HL-60/S4 (cell line): ENCODE data around the gene SH3RF3.

Experiments used
- in situ Hi-C: fragments of 300-500 bp; cut with MboI; formaldehyde crosslinking; loops from 2 replicates; pipeline ENCODE4 v1.14.3; 2022; ENCODE audit warnings: low sequenced_read_pairs

Gene SH3RF3

DNA sequence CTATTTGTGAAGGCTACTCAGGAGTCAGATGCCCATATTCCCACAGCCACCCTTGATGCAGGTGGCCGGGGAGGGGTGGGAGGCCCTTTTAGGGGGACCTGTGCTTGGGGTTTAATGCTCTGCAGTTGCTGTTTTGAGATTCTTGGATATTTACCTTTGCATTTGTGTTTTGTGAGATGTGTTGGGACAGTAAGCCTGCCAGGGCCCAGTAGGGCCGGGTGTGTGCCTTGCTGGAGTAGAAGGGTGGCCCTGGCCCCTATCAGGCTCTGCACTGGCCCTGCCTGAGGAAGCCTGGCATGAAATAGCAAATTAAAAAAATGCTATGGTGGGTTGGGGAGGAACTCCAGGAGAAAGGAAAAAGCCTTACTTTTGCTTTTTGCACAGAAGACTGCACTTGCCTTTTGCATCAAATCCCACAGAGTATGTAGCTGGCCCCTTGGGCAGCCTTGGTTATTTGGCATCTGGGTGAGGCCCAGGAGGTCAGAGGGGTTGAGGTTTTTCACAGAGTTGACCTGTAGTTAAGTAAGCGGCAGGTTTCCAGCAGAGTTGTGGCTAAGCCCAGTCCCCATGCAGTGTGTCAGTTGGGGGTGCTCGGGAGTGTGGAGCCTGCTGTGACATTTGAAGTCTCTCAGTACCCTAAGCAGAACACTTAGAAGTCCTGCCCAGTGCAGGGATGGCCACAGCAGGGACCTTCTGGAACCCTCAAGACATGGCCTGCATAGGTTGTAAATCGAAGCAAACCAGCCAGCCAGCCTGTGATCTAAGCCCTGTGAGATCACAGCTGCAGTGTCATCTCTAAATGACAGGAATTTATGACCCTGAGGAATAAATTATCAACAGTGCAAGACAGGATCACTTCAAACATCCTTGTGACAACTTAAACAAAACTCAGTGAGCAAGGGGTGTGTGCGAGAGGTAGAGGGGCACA lies 68.8 kb downstream of the SH3RF3 start:
- in situ Hi-C loops, result no loop called here

DNA sequence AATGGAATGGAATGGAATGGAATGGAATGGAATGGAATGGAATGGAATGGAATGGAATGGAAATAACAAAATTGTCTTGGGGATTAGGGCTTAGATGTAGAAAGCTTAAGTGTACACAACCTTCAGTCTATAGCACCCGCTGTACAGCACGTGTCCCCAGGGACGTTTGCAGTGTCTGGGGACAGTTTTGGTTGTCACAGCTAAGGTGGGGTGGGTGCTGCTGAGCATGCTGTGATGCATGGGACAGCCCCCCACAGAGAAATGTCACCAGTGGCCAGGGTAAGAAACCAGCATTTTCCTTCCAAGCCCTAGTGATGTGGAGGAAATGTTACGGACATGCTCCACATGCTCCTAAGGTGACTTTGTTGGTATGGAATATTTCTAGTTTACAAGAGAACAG lies 70.8 kb downstream of the SH3RF3 start:
- in situ Hi-C loops, result no loop called here

DNA sequence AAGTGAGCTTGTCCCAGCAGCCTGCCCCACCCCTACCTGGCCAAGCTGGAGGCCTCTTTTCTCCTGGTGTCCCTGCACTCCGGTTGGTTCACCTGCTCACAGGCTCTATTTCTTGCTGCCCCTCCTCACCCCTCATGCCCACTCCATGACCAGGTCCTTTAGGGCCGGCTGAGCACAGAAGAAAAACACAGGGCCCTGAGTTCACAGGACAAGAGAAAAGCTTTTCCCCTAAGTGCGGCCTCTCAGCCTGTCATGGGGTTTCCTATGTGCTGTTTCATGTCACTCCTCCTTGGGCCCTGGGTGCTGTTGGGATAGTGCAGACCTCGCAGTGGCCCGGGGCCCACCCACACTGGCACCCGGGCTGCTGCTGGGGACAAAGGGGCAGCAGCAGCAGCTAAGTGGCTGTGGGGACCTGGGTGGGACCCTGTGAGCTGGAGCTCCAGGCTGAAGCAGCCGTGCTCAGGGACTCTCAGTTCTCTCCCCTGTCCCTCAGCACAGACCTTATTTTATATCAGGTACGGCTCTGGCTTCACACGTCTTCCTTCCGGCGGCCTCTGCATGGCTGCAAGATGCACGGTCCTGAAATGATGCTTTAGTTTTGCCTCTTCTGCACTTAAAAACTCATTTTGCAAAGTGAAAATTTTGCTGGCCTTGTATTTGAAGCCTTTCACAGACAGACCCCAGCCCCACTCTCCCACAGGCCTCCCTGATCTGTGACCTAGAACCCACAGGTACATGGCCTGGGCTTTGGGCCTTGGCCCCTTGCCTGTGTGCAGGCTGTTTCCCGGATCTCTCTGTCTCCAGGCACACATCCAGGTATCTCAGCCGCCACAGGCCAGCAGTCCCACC lies 71.8 kb downstream of the SH3RF3 start:
- in situ Hi-C loops, result no loop called here

DNA sequence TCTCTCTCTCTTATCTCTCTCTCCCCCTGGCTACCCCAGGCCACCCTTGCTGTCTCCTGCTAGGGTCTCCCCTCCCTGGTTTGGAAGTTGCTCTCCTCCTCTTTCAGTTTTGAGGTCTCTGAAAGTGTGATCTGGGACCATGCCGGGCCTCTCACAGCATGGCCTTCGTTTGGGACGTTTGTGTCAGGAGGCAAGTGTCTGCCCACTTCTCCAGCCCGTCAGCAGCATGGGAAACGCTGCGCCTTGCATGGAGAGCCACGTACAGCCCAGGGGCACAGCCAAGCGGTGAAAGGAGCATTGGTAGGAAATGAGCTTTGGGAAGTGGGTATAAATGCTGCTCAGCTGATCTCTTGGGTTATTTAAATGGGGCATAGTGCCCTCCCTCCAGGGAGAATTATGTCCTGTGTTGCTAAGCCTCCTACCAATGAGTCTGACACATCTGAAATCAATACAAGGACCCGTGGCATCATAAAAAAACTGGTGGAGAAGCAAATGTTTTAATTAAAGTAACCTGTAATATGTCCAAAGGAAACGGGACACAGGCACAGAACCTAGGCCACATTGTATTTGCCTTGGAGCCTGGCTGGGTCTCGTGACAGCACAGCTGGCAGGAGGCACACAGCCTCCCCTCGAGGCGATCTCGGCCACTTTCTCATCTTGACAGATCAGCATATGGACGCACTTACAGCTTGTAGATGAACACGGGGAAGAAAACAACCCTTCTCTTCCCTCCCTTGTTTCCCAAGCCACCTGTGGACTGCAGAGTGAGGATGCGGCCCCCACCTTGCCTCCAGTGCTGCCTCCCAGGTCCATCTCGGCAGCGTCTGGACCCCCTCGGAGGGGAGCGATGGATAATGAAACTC lies 72.7 kb downstream of the SH3RF3 start:
- in situ Hi-C loops, result no loop called here

DNA sequence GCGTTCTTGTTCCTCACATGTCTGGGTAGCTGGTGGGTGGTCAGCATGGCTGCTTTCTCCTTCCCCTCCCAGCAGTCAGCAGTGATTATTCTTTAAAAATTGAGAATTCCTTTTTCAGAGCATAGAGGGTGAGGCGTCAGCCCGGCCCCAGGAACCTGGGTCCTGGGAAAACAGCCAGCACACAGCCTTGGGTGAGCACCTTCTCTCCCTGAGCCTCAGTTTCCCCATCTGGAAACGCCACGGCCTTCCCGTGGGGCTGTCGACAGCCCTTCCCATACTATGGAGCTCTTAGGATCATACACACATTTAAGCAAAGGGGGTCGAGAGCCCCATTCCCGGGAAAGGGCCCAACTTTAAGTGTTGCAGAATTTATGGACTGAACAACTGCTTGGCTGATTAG lies 73.5 kb downstream of the SH3RF3 start:
- in situ Hi-C loops, result no loop called here

DNA sequence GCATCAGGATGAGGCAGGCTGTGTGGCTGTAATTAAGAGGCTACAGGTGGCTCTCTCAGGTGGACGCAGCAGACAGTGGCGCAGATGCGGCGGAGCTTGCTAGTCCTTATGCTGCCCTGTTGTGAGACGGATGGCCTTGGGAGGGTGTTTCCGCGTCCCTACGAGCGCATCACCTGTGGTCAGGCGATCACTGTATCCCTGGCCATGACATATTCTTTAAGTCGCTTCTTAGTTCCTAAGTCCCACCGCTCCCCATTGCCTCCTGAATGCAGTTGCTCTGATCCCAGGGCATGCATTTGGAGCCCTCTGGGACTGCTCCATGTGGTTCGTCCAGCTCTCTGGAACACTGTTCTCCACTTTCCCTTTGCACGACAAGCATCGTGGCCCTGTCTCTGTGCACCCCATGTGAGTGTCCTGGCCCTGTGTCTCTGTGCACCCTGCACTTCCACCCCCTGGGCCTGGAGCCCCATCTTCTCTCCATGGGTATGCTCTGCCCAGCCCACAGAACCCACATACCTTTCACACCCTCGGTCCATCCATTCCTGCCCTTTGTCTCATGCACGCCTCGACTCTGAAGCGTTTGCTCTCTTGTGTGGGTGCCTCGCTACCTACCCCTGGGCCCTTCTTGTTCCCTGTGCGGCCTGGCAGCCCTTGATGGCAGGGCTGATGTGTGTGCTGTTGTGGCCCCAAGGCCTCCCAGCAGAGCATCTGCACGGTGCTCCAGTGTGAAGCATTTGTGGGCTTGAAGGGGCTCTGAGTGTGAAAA lies 74.4 kb downstream of the SH3RF3 start:
- in situ Hi-C loops, result no loop called here

DNA sequence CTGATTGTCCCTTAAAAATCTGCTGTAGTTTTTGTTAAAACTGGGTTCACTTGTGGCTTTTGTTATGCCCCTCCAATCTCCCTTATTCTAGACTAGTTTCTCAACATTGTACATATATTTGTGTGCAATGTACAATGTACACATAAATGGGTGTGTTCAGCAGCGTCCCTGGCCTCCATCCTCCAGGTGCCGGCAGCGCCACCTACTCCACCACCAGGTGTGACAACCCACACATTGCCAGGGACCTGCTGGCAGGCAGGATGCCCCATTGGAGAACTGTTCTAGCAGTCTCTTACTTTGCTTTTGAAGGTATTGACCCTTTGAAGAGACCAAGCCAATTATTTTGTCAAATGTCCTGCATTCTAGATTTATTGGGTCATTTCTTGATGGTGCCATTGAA lies 75.4 kb downstream of the SH3RF3 start:
- in situ Hi-C loops, result no loop called here

DNA sequence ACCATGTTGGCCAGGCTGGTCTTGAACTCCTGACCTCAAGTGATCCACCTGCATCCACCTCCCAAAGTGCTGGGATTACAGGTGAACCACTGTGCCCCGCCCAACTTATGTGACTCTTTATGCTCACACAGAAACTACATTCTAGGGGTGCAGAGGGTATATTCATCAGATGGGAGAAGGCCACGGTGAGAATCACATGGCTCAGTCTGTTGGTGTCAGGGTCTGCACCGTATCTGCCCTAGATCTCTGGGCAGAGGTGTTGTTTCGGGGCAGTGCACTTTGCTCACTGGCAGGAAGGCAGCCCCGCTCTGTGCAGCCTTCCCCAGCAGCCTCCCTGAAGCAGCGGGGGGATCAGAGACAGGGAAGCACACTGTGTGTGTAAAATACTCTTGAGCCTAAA lies 76.4 kb downstream of the SH3RF3 start:
- in situ Hi-C loops, result no loop called here

DNA sequence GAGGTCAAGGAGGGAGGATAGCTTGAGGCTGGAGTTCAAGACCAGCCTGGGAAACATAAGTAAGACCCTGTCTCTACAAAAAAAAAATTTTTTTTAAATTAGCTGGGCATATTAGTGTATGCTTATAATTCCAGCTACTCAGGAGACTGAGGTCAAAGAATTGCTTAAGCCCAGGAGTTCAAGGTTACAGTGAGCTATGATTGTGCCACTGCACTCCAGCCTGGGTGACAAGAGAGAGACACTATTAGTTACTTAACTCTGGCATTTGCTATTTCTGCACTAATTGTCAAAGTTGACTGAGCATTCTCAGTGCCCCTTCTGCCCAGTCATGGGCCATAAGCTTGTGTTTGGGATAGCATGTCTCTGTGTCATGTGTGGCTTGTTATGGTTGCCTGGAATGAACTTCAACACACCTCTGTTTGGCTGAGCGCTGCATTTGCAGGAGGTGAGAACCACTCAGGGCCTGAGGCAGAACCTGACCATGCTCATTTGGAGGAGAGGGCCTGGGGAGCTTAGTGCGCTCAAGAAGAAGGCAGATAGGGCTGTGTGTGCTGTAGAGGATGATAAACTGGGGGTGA lies 77.7 kb downstream of the SH3RF3 start:
- in situ Hi-C loops, result no loop called here

DNA sequence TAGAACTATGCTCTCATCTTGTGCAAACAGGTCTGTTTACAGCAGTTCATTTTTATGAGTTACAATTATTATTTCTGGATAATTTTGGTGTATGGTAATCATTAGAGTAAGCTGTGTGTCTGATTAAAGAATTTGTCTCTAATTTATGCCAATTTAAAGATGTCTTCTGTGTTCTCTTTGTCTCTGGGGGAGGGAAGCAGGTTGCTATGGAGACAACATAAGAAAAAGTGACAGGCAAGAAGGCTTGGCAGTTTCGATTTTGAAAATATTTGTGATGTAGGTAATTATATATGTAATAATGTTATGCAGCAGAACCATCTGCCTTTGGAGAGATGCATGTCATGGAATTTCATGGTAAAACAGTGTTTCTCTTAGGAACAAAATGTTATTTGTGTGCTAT lies 78.2 kb downstream of the SH3RF3 start:
- in situ Hi-C loops, result no loop called here

DNA sequence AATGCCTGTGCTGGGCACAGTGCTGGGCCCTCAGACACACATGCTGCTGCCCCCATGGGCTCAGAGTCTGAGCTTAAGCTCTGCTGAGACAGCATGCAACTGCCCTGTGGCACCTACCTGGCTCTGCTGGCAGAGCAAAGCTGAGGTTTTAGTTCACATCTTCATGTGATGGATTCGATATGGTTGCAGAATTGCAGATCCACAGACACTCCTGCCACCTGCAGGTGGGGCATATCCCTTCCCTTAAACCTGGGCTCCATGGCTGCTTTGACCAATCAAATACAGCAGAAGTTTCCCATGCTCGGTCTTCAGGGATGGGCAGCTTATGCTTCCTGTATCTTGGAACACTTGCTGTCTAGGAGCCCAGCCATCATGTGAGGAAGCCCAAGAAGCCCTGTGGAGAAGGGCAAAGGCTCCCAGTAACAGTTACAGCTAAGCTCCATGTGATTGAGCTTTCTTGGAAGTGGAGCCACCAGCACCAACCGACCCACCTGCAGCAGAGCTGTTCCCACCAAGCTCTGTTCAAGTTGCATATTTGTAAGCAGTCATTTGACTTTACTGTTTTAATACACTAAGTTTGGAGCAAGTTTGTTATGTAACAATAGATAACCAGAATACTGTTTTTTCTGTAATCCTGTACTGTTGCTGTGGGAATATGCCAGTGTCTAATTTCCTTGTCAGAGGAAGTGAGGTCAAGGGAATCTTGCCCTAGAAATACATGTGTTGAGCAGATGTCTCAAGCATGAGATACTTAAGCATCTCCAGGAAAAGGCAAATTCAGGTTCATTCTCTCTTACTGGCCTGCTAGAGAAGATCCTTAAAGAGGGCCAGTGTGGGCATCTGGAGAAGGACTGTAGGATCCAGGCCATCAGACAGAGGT lies 79.3 kb downstream of the SH3RF3 start:
- in situ Hi-C loops, result no loop called here

DNA sequence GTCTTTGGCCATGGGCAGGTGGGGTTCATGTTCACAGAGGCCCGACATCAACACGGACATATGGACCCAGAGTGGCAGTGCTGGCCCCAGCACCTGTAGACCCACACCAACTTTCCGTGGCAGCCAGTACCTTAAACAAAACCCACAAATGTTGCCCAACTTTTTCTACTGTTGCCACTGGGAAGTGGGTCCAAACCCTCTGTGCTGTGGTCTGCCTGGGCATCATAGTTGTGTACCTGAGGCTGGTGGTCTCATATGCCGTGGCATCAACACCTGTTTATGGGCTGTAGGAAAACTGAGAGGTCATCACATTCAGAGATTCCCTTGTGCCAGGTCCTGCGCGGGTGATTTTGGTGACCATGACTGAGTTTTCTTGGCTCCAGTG lies 79.9 kb downstream of the SH3RF3 start:
- in situ Hi-C loops, result no loop called here

DNA sequence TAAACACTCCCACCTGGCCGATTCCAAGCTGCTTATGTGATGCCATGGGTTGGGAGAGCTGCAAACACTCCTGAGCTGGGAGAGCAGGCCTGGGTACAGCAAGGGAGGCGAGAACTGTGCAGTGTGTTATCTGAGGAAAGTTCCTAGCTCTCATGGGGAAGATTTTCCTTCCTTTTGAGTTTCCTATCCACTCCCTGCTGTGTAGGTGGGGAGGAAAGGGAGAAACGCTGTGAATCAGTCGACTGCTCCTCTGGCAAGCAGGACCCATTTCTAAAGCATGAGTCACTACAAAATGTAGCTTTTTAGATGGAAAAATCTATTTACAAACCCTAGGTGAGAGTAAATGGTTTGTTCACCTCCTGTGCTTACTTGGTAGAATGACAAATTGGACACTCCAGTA lies 80.4 kb downstream of the SH3RF3 start:
- in situ Hi-C loops, result no loop called here

DNA sequence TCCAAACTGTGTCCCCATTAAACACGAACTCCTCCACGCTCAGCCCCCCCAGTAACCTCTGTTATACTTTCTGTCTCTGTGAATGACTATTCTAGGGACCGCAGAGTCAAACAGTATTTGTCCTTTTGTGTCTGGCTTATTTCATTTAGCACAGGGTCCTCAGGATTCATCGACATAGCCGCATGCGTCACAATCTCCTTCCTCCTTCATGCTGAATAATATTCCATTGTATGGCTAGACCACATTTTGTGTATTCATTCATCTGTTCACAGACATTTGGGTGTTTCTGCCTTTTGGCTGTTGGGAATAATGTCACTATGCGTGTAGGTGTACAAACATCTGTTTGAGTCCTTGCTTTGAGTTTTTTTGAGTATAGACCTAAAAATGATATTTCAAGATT lies 80.9 kb downstream of the SH3RF3 start:
- in situ Hi-C loops, result no loop called here

DNA sequence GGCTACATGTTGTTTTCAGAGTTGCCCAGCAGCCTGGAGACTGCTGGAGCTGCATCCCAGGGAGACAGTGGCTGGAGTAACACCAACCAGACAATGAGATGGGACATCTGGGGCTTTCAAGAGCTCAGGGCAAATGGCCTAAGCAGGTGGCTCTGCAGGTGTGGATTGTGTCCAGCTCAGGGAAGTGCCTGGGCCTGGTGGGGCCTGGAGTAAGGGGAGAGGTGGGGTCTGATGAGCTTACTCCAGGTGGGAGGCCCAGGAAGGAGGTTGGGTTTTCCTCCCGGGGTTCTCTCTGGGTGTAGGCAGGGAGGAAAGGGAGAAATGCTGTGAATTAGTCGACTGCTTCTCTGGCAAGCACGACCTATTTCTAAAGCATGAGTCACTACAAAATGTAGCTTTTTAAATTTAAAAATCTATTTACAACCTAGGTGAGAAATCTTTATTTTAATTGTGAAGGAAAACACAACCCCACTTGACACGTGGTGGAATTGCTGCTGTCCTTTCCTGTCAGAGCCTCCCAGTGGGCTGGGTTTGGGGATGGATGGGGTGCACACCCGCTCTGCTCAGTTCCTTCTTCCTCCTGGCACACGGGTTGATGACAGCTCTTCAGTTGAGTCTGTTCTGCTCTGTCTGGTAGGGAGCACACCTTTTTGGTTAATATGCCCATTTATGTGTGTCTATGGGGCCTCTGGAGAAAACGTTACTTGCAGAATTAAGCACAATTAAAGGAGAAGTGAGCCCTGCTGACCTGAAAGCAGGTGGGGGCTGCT lies 81.6 kb downstream of the SH3RF3 start:
- in situ Hi-C loops, result no loop called here

DNA sequence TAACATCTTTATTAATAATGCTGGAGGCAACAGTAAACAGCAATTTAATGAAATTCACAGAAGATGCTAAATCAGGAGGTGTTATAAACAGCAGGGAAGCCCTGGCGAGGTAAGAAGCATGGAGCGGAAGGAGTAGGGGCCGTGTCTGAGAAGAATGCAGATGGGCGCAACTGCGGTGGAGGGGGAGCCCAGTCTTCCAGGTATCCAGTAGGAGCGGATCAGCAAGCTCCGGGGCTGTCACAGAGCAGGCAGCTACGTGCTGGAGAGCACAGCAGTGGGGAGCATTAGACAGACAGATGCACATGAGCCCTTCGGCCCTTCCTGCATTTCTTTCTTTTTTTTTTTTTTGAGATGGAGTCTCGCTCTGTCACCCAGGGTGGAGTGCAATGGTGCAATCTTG lies 82.3 kb downstream of the SH3RF3 start:
- in situ Hi-C loops, result no loop called here

DNA sequence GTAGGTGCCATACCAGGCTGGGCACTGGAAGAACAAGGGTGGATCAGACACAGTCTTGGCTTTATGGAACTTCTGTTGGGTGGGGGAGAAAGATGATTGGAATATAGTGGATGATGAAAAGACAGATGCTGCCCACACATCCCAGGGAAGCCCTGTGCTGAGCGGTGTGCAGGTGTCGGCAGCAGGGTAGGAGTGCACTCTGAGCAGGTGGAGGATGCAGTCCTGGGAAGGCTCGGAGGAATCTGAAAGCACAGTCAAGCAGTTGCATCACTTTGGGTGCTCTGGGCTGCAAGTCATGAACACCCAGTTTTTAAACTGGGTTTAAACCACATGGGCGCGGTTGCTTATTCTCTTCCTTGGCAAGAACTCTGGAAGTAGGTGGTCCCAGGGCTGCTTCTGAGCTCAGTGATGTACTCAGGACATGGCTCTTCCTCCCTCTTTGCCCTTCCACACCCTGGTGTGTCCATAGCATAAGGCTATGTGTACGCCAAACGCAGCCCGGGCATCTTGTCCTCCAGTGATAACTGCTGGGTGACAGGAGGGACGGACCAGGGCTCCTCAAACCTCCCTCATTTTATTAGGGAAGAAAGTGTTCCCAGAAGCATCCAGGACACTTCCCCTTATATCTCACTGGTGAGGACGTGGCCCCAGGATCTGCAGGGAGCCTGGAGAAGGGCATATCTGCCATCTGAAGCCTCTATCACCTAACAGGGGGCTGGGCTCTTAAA lies 84.0 kb downstream of the SH3RF3 start:
- in situ Hi-C loops, result no loop called here
